COR-L47 (cell line): ENCODE results near the gene INHBE.
"Not testable (repeated sequence)": the region's sequence is repeated elsewhere in the genome, so short reads cannot be mapped to it uniquely, and the experiment has no call there.

ENCODE experiments used
- DNase-seq: peaks from one replicate; lab custom pipeline; 2025; lab: John Stamatoyannopoulos, UW

Gene INHBE

DNA sequence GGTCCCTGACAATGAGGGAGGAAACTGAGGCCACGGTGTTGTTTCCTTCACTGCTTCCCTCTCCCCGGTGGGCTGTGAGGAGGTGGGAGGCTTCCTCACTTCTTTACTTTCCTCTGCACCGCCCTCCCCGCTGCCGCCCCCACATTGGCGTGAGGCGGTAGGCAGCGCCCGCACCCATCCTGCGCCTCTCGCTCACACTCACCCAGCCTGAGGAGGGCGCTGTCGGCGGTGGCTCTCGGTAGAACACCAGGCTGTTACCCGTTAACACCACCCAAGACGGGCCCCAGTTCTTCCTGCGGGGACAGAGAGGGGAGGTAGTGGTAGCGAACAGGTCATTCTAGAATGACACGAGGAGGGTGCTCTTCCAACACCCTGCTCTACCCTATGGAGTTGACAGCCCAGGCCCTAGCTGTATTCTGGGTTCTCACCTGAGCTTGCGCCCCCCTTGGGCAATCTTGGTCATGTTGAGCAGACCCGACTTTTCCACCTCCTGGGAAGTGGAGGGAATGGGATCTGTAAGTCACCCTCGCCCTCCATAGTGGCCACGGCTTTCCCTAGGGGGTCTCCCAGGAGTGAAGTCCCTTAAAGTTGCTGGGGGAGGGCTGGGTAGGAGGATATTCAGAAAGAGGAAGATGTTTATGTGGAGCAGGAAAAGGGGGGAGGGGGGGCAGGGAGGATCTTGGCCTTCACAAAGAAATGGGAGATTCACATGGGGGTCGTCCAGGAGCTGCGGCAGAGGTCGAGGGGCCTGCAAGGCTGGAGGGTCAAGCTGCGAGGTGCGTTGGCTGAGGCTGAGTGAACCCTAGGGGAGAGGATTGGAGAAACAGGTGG lies 21.3 kb downstream of the INHBE start:
- peak; percentile 28 for DNase-seq

DNA sequence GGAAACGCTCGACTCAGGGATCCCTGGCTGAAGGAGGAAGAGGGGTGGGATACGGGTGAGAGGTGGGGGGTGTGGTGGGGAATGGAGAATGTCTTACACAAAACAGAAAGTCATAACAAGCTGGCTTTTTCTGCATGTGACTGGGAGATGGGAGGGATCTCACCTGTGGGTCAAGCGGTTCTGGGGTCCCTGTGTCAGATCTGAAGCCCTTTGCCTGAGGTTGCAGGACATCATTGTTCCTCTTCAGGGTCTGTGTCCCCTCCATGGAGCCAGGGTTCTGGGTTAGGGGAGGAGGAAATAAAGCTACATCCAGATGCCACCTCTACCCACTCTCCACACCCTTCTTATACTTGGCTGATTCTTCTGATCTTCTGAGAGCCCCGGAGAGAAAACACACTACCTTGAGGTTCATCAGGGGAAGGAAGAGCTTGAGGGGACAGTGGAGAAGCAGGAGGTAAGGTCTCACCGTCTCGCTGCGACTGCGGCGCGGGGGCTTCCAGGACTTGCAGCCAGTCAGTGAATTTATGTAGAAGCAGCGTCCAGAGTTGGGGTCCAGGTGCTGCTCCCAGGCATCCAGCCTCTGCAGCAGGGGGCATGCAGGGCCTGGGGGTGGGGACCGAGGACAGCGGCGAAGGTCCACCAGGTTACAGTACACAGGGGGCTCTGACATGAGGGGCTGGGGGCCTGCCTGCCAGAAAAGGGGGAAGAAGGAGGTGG lies 22.0 kb downstream of the INHBE start:
- no peak for DNase-seq

DNA sequence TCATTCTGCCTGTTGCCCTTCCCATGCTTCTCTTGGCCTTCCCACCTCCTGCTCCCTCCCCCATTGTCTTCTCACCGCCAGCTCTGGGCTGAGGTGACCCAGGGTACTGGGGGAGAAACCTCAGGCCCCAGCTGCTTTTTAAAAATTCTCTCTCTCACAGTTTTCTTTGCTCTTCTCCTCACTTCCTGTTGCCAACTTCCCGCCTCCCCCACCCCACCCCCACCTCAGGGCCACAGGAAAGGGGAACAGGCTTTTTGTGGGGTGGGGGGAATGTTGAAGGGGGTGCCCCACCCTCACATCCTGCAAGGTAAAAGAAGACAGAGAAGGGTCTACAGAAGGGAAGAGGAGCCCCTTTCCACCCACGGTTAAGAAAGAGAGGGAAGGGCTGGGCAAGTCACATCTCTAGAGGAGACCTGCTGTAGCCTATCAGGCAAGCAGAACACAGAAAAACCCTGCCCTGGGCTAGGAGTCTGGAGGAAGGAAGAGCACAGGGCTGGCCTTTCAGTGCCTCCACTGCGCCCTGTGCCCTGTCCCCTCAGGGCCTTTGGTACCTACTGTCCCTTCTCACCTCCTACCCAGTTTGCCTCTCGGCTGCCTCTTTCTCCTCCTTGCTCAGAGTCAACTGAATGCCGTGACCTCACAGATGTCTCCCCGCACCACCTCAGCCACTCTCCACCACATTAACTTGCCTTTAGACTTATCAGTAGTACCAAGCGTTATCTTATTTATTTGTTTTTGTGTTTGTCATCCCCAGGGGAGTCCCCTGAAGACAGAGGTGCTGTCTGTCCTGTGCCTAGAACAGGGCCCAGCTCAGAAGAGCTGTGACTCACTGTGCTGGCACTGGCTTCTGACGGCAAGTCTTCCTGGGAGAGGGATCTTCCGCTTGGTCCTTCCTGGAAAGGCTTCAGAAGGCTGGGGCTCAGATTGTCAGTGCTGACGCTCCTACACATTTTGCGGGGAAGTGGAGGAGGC lies 22.9 kb downstream of the INHBE start:
- no peak for DNase-seq

DNA sequence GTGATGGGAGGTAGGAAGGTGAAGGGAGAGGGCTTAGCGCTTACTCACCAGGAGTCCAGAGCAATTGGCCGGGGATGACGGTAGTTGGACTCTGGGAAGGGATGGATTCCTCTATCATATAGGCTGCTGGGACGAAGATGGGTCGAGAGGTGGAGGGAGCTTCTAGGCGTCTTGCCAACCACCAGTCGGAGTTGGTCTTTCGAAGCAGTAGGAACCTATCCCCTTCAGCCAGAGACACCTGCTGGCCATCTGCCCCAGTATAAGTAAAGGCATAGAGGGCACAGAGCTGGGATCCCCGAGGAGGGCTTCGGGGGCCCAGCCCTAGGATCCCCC lies 23.9 kb downstream of the INHBE start:
- no peak for DNase-seq

DNA sequence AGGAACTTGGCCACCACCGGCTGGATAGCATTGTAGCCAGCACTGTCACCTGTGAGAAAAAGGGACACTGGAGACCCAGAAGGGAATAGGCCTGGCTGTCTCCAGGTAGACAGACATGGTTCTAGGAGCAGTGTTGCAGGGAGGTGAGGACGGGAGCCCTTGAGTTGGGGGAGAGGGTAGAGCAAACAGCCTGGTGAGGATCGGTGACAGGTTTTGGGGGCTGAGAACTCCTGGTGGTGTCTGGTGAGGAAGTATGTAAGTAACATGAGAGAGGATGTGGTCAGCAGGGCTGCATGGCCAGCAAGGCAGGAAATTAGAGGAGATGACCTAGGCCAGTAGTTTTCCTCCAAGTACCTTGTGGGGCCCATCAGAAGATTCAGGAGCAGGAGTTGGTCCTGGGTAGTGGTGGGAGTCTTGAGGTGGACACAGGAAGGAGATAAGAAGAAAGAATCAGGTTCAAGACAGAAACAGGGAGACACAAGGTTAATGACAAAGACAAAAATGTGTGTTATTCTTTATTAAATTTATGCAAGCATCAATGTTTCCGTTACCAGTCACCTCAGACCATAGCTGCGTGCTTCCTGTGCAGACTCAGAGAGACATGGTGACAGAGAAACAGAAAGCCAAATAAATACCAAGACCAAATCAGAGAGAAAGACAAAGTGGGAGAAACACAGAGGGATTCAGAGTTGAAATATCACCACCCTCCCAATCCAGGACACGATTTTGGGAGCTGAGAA lies 24.4 kb downstream of the INHBE start, which contains the start of gene ARHGAP9:
Gene ARHGAP9 (minus strand): TSS at position 491 of the 740 bp plus-strand sequence. CDS start 460 bp downstream, at position 31.
- DNase-seq, result no peak

DNA sequence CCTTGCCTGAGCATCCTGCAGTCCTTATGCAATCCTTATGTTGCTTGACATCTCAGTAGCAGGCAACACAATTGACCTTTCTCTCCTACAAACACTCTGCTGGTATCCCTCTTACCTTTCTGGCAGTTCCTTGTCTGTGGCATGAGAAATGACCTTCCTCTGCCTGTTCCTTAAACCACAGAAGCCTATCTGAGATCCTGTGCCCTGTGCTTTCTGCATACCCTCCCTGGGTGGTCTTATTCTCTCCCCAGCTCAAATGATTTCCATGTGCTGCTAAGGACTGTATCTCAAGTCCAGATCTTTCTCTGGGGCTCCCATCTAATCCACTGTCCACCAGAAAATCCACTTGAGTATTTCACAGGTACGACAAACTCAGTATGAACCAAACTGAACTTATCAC lies 26.6 kb downstream of the INHBE start:
- DNase-seq, result no peak

DNA sequence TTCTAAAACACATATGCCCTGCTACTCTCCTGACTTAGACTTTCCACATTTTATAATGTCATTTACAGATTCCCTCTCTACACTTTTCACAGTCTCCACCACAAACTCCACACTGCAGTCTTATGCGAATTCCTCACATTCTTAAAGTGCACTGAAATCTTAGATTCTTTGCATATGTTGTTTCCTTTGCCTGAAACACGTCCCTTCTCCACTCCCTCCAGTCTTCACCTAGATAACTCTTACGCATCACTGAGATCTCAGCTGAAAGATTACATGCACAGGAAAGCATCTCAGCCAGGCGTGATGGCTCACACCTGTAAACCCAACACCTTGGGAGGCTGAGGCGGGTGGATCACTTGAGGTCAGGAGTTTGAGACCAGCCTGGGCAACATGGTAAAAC lies 28.4 kb downstream of the INHBE start:
- DNase-seq, result no peak

DNA sequence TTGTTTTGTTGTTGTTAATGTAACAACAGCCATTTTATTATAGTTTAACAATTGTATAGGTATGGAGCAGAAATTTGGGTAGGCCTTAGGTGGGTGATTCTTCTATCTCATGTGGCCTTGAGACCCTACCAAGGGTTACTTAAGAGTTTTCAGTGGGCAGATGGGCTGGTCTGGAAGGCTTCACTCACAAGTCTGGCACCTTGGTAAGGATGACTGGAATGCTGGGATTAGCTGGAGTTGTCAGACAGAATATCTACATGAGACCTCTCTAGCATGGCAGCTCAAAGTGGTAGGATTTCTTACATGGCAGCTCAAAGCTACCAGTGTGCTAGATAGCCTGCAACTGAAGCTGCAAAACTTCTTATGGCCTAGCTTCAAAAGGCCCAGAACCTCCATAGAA lies 30.6 kb downstream of the INHBE start:
- no peak for DNase-seq

DNA sequence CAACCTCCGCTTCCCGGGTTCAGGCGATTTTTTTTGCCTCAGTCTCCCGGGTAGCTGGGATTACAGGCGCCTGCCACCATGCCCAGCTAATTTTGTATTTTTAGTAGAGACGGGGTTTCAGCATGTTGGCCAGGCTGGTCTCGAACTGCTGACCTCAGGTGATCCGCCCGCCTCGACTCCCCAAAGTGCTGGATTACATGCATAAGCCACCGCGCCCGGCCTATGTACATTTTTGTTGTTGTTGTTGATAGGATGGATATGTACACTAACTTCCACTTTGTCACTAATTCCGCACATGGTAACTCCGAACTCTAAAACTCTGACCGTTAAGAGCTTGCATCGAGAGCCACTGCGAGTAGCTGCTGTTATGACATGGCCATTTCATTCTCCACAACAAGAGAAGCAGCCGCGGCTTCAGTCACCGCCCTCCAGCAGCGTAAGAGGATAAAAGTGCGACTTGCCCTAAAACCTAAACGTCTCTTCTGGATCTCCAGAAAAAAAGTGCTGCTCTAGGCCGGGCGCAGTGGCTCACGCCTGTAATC lies 32.0 kb downstream of the INHBE start:
- DNase-seq, result no peak

DNA sequence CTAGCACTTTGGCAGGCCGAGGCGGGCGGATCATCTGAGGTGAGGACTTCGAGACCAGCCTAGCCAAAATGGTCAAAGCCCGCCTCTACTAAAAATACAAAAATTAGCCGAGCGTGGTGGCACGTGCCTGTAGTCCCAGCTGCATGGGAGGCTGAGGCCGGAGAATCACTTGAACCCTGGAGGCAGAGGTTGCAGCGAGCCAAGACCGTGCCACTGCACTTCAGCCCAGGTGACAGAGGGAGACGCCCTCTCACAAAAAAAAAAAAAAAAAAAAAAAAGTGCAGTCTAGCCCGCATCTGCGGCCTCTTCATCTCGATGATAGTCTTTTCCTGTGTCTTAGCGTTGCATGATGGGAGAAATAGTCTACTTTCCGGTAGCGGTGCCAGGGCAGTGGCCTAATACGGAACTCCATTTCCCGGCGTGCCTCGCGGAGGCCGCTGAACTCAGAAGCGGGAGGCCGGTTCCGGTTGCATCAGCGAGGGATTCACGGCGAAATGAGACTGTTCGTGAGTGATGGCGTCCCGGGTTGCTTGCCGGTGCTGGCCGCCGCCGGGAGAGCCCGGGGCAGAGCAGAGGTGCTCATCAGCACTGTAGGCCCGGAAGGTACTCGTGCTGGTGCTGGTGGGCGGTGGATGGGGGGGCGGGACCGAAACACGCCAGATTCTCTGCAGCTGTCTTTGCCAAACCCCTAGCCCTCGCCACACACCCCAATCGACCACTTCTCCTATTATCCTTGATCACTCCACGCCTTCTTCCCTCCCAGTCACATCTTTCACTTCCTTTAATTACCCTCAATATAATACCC lies 32.7 kb downstream of the INHBE start, which contains the start of gene MARS1:
Gene MARS1 (plus strand): TSS at position 472 of the 805 bp plus-strand sequence. CDS start 23 bp downstream, at position 495.
- DNase-seq, result peak; percentile 95

DNA sequence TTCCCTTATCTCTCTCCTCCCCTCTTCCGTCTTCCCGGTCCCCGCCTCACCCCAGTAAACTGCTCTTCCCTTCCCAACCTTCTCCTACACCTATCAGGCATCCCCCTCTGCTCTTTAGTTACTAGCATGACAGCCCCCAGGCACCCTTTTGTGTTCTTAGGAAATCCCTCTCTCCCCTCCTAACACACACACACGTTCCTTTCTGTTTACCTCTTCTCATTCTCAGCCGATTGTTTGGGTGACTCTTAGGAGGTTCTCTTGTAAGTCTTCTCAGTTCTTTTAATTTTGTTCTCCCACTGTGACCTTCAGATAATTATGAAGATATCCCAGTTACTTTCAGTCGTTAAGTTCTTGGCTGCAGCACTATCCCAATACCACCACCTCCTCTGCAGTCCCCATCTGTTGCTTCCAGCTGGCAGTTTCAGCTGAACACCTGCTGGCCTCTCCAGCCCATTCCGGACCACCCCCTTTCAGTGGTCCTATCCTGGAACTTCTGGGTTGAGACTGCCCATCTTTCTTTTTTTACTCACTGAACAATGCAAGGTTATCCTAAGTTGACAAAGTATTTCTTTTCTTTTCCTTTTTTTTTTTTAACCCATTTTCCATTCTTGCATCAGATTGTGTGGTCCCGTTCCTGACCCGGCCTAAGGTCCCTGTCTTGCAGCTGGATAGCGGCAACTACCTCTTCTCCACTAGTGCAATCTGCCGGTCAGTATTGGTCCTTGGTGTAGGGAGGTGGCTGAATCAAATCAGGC lies 33.5 kb downstream of the INHBE start:
- no peak for DNase-seq

DNA sequence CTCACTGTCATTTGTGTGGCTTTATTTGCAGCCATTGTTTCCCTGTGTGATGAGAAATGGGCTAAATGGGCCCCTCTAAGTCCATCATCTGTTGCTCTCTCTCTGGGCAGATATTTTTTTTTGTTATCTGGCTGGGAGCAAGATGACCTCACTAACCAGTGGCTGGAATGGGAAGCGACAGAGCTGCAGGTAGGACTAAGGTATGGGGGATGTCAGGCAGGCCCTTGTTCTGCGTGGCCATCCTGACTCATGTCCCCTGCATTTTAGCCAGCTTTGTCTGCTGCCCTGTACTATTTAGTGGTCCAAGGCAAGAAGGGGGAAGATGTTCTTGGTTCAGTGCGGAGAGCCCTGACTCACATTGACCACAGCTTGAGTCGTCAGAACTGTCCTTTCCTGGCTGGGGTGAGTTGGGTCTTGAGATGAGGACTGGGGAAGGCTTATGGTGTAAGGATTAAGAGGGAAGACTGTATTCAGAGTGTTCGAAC lies 34.1 kb downstream of the INHBE start:
- no peak for DNase-seq

DNA sequence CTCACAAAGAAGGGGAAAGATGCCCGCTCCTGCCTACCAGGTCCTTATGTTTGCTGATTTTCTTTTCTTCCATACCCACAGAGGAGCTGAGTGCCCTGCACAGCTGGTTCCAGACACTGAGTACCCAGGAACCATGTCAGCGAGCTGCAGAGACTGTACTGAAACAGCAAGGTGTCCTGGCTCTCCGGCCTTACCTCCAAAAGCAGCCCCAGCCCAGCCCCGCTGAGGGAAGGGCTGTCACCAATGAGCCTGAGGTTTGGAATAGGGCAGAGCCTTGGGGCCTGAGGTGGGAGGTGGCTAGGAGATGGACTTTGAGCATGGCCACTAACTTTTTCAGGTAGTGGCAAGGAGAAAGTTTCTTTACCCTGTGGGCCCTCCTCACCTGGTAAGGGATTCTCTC lies 35.0 kb downstream of the INHBE start:
- no peak for DNase-seq

DNA sequence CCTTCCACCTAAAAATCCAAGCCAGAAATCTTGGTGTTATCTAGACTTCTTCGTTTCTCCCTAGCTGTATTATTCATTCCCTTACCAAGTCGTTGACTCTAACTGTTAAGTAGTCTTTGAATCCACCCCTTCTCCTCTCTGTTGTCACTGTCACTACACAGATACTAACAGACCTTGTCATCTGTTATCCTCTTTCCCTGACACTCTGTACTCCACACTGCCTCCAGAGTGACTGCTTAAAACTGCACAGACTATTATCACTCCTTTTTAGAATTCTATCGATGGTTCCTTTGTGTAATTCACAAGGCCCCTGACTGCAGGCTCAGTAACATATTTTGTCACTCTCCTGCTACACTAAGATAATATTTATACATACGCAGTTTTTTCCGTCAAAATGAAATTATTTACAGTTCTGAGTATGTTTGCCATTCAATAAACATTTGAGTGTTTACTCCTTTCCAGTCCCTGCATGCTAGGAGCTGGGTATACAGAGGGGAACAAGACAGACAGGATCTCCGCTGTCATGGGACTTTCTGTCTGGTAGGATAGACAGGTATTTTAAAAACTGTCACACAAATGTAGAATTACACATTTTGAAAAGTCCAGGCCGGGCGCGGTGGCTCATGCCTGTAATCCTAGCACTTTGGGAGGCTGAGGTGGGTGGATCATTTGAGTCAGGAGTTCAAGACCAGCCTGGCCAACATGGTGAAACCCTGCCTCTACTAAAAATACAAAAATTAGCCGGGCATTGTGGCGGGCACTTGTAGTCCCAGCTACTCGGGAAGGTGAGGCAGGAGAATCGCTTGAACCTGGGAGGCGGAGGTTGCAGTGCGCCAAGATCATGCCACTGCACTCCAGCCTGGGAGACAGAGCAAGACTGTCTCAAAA lies 36.5 kb downstream of the INHBE start:
- no peak for DNase-seq

DNA sequence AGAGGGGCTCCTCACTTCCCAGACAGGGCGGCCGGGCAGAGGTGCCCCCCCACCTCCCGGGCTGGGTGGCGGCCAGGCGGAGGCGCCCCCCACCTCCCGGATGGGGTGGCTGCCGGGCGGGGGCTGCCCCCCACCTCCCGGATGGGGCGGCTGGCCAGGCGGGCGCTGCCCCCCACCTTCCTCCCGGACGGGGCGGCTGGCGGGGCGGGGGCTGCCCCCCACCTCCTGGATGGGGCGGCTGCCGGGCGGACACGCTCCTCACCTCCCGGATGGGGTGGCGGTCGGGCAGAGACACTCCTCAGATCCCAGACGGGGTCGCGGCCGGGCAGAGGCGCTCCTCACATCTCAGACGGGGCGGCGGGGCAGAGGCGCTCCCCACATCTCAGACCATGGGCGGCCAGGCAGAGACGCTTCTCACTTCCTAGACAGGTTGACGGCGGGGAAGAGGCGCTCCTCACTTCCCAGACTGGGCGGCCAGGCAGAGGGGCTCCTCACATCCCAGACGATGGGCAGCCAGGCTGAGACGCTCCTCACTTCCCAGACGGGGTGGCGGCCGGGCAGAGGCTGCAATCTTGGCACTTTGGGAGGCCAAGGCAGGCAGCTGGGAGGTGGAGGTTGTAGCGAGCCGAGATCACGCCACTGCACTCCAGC lies 40.1 kb downstream of the INHBE start:
- not testable (repeated sequence) for DNase-seq

DNA sequence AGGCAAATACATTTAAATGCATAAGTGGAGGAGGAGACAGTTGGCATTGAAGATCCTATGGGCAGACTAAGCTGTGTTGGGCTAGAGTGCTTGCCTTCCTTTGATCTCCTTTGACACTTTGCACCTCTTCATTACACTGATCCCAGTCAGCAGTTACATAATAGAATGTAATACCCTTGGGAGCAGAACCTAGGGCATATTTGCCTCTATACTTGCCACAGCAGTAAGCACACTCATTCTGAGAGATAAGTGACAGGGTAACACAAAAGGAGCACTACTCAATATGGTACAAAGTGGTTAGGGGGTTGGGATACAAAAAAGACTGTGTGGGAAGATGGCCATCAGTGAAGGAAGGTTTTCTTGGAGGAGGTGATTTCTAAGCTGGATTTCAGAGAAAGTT lies 41.7 kb downstream of the INHBE start:
- DNase-seq, result no peak

DNA sequence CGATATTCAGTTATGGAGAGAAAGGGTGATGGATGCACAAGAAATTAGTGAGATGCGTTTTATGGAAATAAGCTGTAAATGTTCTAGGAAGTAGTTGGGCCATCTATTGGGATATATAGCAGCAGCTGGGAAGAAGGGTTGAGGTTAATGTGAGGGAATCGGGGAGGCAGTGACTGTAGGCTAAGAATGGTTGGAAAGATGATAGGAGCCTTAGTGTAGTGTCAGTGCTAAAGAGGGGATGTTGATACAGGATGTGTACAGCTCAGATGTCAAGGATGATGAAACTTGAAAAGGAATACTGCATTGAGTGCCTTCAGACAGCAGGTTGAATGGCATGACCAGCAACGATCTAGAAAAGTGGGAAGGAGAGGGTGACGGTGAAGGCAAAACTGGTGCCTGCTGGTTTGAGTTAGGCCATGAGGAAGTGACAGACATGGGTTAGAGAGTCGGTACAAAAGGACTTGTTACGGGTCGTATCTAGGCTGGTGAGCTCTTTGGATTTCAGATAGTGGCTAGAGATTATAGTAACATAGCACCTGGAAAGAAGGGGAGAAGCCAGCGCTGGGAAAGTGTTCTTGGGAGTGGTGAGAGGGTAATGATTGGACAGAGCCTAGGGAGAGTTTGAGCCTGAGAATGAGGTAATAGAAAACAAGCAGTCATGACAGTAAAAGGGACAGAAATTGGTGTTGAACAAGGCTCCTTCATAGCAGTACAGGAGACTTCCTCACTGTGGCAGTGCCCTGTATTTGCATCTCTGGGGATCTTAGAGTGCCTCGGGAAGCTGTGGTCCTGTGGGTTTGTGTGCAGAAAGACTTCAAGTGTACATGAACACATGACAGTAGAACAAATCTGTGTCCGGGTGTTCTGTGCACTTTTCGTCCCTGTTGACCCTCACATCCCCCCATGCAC lies 42.4 kb downstream of the INHBE start:
- DNase-seq, result no peak
